Colon (tissue), 2 donors: ENCODE data around the gene PPM1J.

ENCODE experiments used
- FAIRE-seq: peaks from 2 replicates; lab custom pipeline; 2012; peaks lifted over from hg19 to GRCh38; lab: Jason Lieb, UNC
- donor health status: control.
- donor health status: control.

Gene PPM1J

GRCh38 chr1:112704934-112705627 lies 10.1 kb downstream of the PPM1J start:
- no peak for FAIRE-seq

DNA sequence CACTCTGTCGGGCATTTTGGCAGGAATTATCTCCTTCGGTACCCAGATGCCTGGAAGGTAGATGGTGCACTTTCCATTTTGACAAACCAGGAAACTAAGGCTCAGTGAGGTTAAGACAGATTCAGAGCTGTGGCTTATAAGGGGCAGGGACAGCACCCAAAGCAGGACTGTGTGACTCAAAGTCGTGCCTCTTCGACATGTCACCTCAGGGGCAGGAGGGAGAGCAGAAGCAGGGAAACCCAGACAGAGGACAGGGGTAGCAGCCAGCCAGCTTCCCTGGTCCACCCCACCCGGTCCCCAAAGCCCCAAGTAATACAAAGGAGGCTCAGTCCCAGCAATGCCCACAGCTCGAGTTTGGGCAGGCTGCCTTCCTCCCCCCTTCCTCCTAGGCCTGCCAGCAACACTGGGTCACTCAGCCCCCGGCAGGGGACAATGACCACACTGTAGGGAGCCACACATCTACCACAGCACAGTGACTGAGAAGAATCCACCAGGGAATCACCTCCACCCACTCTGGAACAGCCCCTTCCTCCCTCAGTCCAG lies 10.7 kb downstream of the PPM1J start:
- FAIRE-seq, result no peak

DNA sequence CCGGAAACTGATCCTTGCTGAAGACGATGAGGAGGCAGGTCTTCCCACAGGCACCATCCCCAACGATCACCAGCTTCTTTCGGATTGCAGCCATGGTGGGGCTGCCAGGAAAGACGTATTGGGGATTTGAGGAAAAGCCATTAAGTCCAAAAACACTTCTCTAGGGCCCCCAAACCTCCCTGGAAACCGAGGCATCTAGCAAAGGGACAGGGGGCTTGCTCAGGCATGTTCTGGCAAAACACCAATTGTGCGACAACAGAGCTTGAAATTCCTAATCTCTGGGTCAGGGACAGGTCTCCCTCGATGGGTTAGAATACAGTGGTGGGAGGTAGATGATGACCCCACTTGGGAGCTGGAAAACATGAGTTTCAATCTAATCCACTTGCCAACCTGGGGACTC lies 11.4 kb downstream of the PPM1J start:
- FAIRE-seq, result no peak

DNA sequence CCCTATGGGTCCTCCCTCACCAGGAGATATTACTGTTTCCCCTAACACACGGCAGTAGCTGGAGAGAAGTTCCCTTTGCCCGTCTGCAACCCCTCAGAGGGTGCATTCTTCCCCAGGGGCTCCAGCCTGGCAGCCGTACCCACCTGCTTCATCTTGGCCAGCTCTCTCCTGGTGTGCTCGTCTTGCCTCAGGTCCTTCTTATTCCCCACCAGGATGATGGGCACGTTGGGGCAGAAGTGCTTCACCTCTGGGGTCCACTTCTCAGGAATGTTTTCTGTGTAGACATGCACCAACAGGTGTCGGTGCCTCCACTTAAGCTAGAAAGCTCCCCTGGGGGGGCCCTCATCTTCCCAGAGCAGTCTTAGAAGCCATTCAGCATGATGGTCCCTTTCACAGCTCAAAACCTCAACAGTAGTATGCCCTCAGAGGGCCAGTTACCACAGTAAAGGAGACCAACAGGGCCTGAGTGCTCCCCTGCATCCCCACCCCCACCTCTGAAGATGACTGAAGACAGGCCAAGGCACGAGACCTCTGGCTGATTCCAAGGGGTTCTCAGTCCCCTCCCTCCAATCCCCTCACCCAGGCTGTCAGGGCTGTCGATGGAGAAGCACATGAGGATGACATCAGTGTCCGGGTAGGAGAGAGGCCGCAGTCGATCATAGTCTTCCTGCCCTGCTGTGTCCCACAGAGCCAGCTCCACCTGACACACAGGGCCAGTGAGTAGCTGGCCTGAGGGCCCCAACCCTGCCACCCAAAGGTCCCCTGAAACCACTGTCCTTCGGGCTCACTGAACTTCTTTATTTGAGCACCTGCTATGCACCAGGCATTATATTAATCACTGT lies 12.5 kb downstream of the PPM1J start:
- no peak for FAIRE-seq

- no peak for FAIRE-seq
Measured at GRCh38 chr1:112702067-112702395, 13.1 kb downstream of the PPM1J start.

GRCh38 chr1:112701227-112702066 lies 13.7 kb downstream of the PPM1J start:
- FAIRE-seq, result no peak

- FAIRE-seq, result no peak
Measured at GRCh38 chr1:112700290-112701226, 14.6 kb downstream of the PPM1J start.

GRCh38 chr1:112699425-112700144 lies 15.5 kb downstream of the PPM1J start:
- no peak for FAIRE-seq

DNA sequence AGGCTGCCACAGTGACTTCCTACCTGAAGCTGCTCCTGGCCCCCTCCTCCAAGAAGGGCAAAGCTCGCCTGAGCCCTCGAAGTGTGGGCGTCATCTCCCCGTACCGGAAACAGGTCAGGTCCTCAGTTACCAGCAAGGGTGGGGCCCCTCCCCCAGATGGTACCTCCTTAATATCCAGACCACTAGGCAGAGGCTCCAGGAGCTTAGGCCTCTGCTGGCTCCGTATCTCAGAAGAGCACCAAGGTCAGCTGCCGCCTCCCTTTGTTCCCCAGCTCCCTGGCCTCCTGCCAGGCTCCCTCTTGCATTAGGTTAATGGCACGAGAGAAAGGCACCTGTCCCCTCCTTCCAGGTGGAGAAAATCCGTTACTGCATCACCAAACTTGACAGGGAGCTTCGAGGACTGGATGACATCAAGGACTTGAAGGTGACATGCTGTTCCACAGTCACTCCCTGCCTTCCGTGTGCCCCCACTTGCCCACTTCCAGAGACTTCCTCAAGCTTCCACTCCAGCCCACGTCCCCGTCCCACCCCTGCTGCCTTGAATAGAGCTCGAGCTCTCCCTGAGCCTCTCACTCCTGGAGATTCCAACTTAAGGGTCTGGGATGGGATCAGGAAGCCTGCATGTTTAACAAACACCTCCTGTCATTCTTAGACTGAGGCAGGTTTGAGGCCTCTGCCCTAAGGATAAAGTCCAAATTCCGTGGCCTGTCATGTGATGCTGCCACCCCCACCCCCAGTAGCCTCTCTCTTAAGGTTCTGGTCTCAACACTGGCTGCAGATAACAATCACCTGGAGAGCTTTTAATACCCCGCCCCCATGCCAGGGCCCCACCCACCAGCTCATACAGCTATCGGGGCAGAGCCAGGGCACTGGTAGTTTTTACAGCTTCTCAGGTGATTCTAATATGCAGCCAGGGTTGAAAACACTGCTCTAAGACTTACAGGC lies 16.5 kb downstream of the PPM1J start:
- no peak for FAIRE-seq

DNA sequence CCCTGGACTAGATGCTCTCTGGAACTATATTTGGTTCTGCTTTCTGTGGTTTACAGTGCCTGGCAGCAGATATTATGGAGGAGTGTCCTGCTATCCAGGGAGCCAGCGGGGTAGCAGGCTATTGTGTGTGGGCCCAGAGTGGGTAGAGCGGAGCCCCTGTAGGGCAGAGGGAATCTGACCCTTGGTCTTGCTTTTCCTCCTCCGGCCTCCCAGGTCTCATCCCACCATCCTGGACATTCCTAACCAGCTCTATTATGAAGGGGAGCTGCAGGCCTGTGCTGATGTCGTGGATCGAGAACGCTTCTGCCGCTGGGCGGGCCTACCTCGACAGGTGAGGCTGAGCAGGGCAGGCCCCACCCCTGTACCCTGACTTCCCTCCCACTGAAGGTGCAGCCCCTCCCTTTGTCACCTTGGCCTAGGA lies 17.3 kb downstream of the PPM1J start:
- no peak for FAIRE-seq

GRCh38 chr1:112696578-112697314 lies 18.4 kb downstream of the PPM1J start:
- FAIRE-seq, result no peak

DNA sequence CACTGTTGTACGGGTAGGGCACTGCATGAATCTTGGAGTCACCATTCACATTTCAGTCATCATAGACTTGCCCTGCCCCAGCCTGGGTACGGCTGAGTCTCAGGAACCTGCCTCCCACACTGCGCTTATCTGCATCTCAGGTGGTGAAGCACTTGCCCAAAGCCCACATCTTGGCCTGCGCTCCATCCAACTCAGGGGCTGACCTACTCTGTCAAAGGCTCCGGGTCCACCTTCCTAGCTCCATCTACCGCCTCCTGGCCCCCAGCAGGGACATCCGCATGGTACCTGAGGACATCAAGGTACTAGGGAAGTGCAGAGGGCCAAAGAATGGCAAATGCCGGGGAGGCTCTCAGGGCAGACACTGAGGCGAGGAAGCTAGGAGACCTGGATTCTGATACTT lies 19.9 kb downstream of the PPM1J start:
- FAIRE-seq, result no peak

GRCh38 chr1:112694363-112694929 lies 20.7 kb downstream of the PPM1J start:
- no peak for FAIRE-seq

DNA sequence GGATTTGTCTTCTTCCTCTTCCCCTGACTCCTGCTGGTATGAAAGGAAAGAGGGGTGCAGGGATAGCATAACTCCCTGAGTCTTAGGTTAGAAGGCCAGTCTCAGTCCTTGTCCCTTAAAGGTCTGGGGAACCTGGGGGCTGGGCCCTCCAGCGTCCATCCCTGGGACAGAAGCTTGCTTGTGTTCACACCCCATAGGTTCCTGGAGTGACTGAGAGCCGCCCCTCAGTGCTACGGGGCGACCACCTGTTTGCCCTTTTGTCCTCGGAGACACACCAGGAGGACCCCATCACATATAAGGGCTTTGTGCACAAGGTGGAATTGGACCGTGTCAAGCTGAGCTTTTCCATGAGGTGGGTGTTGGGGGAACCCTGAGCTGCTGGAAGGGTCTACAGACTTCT lies 21.3 kb downstream of the PPM1J start:
- no peak for FAIRE-seq

GRCh38 chr1:112692681-112693080 lies 22.5 kb downstream of the PPM1J start:
- FAIRE-seq, result no peak

DNA sequence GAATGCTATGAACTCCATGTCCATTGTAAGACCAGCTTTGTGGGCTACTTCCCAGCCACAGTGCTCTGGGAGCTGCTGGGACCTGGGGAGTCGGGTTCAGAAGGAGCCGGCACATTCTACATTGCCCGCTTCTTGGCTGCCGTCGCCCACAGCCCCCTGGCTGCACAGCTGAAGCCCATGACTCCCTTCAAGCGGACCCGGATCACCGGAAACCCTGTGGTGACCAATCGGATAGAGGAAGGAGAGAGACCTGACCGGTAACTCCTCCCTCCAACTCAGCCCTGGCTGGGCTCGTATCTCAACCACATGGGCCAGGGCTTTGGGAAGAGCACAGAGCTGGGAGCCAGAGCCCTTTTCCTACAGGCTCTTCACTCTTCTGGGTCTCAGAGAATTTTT lies 25.3 kb downstream of the PPM1J start:
- FAIRE-seq, result no peak

GRCh38 chr1:112689196-112689841 lies 25.8 kb downstream of the PPM1J start:
- FAIRE-seq, result no peak

GRCh38 chr1:112688781-112689193 lies 26.3 kb downstream of the PPM1J start:
- no peak for FAIRE-seq
